GM15510 (cell line): ENCODE measurements around the gene PNPLA3.

Experiments
- POLR2A ChIP-seq: IDR thresholded peaks from 3 replicates; pipeline ENCODE4 v1.6.1; 2011; ENCODE audit warnings: borderline replicate concordance; ENCODE audit not compliant: insufficient read length; ENCODE audit errors: extremely low read depth

PNPLA3 gene

DNA sequence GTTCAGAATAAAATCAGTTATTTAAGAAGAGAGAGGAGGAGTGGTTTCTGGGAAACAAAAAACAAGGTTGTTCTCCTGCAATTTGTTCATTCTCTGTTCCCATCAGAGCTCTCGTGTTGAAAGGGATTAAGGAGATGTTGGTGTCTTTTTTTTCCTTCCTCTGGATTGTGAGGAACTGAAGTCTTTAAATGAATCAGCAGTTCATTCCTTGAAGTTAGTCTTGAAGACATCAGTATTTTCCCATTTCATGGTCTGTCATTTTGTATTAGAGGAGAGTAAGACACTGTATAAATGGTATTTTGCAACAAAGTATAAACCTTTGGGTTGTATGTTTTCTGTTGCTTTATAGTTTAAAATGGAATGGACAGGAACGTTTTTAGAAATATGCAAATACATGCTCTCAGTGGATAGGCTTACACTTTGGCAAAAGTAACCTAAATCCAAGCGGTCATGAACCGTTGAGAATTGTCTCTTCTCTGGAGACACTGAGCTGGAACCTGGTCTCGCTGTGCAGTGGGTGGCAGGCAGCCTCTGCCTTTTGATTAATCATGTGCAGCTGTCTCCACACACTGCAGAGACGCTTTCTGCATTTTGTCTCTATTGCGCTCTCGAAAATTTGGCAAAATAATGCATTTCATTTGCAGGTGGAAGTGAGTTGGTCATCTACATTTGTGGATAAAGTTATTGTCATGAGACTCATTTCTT lies 64.7 kb downstream of the PNPLA3 start:
- no peak for TF ChIP-seq POLR2A

DNA sequence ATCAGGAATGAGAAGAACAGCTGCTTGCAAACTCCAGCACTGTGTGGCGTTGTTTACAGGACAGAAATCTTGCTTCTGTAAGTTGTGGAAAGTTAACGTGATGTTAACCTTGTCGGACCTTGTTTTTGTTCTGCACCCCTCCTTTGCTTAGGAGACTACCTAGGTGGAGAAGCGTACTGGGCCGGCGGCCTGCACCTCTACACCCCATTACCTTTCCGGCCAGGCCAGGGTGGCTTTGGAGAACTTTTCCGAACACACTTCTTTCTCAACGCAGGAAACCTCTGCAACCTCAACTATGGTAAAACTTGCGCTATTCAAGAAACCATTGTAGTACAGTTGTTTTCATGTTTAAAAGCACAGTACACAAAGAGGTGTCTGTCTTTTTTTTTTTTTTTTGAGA lies 65.4 kb downstream of the PNPLA3 start:
- TF ChIP-seq POLR2A = no peak

DNA sequence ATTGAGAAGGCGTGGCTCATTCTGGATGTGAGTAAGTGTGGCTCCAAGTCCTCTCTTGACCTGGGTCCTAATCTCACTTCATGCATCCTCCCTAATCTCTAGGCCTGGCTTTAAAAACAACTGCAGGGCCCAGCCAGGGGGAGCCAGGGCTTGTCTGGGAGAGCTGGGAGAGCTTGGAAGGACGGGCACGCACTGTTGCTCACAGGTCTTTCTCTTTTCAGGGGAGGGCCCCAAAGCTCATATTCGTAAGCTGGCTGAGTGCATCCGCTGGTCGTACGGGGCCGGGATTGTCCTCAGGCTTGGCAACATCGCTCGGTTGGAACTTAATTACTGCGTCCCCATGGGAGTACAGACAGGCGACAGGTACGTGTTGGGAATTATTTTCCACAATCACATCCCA lies 66.4 kb downstream of the PNPLA3 start:
- TF ChIP-seq POLR2A = no peak

DNA sequence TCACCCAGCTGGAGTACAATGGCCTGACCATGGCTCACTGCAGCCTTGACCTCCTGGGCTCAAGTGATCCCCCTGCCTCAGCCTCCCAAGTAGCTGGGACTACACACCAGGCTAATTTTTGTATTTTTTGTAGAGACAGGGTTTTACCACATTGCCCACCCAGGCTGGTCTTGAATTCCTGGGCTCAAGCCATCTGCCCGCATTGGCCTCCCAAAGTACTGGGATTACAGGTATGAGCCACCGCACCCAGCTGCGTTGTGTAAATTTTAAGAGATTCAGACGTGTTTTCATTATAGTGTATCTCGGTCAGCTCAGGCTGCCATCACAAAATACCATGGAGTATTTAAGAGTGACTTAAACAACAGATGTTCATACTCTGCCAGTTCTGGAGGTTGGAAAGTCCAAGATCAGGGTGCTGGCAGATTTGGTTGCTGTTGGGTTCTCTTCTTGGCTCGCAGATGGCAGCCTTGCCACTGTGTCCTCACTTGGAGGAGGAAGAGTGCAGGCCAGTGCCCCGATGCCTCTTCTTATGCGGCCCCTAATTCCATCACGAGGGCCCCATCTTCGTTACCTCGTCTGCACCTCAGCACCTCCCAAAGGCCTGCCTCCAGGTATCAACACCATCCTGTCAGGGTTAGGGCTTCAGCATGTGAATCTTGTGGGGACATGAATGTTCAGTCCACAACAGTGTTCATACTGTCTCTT lies 67.9 kb downstream of the PNPLA3 start:
- no peak for TF ChIP-seq POLR2A

DNA sequence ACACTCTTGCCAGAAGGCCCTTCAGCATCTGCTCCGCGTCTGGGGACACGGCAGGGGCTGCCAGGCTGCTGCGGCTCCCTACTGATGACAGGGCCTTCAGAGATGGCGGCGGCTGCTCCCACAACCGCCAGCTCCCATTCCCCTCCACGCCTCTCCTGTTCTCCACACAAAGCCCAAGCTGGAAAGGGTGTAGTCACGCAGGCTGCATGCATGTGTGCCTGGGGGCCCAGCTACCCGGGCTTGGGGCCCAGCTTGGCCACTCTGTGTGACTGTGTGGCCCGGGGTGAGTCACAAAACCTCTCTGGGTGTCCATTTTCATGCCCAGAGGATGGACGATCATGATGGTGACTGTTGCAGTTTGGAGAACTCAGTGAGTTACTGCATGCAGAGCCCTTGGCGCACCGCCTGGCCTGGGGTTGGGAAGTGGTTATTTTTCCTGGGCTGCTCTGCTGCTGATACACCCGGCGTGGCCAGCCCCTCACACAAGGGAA lies 68.8 kb downstream of the PNPLA3 start:
- no peak for TF ChIP-seq POLR2A

DNA sequence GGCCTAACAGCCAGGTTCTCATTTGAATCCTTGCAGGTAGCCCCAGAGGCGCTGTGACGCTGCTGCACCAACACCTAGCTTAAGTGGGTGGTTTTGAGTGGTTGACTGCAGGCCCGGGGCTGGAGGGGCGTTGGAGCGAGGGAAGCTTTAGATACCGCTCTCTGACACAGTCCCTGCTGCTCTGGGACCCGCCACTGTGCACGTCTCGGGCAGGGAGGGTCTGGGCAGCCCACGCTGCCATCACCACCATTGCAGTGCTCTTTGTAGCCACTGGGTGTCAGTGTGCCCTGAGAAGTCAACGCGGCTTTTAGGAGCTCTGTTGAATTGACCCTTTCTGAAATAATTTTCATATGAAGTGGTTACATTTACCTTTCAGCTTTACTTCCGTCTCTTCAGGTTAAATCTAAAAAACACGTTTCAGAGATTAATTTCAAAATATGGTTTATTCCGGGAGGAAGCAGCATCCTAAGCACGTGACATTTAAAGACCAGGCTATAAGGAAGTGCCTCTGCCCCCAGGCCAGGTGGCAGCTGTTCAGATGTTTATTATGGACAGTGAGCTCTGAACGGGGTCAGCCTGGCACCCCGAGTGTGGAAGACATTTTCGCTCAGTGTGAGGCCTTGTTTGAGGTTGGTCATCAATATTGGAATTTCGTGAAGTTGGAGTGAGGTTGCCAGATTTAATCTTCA lies 69.6 kb downstream of the PNPLA3 start:
- TF ChIP-seq POLR2A = no peak

DNA sequence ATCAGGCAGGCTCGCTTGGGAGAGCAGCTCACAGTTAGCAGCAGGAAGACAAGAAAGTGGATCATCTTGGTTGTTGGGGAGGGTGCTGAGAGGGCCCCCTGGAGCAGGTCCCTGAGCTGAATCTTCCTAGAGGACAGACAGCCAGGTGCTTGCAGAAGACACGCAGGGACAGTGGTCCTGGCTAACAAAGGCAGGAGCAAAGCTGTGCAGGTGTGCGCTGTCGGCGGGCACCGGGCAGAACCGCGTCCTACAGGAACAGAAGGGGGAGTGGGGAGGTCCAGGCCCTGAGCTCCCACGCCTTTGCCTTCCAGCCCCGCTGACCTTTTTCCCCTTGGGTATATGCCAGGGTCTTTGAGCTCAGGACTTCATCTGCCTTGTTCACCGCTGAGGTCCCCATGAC lies 70.4 kb downstream of the PNPLA3 start:
- TF ChIP-seq POLR2A = no peak

DNA sequence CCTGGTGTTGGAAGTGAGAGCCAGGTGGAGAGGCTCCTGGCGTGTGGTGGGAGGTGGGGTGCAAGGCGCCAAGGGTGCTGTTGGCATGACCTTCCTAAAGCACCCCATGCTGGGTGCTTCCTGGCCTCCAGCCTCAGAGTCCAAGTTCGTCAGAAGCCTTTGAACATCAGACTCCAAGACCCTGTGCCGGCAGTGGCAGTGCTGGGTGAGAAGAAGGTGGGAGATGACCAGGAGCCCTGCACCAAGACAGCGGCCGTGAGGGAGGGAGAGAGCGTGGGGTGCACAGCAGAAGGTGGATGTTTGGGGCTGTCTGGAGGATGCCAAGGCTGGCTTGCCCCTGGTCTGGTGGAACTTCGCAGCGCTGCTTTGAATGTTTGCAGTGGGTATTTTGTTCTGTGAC lies 70.8 kb downstream of the PNPLA3 start:
- no peak for TF ChIP-seq POLR2A

DNA sequence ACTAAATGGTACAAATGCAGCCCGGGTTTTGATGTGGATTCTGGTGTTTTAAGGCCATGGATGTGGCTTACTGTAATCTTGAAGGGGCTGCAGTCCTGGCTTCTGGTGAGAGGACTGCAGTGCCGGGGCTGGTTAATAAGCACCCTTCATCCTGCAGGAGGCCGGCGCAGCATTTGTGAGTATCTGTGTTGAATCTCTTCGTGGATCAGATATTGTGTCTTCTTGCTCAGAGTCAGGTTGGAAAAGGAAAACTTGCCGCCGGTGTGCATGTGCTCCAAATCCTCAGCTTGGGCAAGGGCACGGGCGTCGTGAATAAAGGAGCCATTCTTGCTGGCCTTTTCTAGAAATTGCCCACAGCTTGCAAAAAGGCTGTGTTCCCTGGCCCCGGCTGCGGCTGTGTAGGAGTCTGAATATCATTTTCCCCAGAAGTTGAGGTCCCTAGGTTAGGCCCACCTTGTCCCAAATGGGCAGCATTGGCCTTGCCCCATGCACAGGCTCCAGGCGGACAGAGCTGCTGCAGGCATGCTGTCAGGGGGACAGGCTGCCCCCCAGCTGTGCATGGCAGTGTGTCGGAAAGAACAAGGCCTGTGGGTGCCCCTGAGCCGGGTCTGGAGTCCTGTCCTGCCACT lies 71.6 kb downstream of the PNPLA3 start:
- TF ChIP-seq POLR2A = no peak

DNA sequence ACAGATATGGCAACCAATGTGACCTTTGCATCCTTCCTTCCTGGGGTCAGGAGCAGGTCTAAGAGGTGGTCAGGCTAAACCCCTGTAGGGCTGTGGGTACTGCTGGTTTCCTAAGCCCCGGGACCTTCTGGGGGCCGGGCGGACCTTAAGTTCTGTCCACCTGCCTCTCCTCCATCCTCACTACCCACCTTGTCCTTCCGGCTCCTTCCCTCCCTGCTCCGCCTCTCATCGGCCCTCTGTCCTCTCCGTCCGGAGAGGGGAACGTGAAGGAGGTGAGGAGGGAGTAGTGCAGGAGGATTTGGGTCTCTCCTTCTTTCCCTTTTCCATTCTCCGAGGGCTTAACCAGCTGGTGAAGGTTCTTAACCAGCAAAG lies 72.2 kb downstream of the PNPLA3 start:
- no peak for TF ChIP-seq POLR2A

DNA sequence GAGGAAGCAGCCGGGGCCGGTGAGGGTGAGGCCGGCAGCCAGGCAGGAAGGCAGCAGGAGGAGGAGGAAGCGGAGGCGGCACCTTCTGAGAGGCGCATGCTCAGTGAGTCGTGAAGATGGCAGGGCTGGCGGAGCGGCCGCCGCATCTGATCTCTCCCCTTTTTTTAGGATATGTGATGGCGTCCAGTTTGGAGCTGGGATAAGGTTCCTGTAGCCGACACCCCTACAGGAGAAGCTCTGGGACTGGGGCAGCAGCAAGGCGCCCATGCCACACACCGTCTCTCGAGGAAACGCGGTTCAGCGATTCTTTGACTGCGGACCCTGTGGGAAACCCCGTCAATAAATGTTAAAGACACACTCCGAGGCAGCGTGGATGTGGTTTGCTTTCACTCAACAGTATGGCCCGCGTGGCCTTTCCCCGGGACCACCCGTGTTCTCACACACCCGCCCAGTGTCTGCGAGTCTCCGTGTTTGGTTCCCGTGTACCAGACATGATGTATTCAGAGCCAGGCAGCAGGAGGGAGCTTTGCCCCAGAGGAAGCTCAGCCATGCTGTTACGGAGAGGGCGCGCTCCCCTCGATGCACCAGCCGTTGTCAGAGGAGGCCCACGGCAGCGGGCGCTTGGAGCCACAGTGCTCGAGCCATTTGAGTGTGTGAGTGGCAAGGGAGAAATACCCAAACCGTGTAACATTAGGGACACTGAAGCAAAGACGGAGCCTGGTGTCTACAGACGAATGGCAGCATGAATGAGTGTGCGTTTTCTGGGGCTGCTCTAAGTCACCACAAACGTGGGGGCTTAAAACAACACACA lies 72.8 kb downstream of the PNPLA3 start:
- TF ChIP-seq POLR2A = peak; percentile 36

DNA sequence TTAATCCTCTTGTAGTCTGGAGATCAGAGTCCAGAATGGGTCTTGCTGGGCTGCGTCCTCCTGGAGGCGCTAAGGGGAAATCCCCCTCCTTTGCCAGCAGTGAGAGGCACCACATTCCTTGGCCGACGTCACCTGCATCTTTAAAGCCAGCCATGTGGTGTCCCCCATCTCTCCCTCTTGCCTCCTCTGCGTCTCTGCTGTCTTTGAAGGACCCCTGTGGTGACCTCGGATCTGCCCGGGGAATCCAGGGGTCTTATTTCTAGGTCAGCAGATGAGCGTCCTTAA lies 73.3 kb downstream of the PNPLA3 start:
- TF ChIP-seq POLR2A = no peak
